ENCODE data around the gene NPFF. TPM values are rescaled to one million over a fixed set of nuclear protein-coding genes. Genes with fewer than 3 reads are reported as not detected.

NPFF gene
- polyA plus RNA-seq, 1 experiment: not detected

DNA sequence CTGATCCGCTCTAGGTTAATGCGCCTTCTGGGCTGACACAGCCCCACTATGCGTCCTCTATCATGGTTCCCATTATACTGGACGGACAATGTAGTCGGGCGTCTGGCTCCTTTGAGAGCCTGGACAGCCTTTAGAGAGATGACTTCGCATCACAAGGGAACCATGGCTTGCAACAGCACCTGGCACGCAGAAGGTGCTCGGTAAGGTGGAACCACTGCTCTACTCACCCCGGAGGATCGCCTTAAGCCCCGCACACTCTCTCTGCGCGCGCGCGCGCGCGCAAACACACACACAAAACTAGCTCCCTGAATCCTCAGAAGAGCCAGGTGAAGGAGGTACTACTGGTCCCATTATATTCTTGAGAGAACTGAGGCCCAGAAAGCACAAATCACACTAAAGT is 15.1 kb downstream of the NPFF start:
- H3K27ac ChIP-seq (ENCODE audit: low read depth, low read length): no peak overlapping the region

DNA sequence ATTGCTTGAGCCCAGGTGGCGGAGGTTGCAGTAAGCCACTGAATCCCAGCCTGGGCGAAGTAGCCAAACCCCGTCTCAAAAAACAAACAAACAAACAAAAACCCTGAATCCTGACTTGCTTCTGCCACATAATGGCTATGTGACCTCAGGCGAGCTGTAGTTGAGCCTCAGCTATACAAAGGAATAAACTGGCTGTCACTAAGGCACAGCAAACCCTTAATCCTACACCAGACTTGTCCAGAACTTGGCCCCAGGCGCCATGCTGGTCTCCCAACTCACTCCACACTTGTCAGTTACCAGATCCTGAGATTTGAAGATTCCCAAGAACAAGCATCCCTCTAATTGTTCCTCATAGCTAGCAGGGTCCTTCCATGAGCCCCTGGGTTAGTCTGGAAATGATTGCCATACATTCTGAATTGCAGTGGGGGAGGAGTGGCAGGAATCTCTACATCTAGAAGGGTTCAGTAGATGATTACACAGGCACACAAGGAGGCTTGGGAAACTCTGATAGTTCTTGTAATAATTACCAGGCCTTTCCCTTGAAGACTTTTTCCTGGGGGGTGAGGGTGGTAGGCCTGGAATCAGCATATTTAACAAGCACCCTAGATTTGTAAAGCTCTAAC is 17.9 kb downstream of the NPFF start:
- CTCF ChIA-PET: interaction anchor here (1.0 to 1.7 kb wide), 2 partner anchors 12 to 144 kb away, joined by 4 to 5 read pairs; no protein-coding TSS in a partner anchor
- Histone ChIP-seq H3K27ac (ENCODE audit: low read depth, low read length) (no peak overlapping the region), H3K27me3 (ENCODE audit: control insufficient read depth, insufficient read depth, low read length) (no peaks in the 10 kb centered on the region), H3K9me3 (ENCODE audit: control insufficient read depth, insufficient read depth, low read length) (no peaks in the 10 kb centered on the region), H3K4me3 (ENCODE audit: low read depth, low read length) (no peak overlapping the region)
- DNase-seq (ENCODE audit: low read depth, low spot score): no peak
- TF ChIP-seq, protein P1, sequence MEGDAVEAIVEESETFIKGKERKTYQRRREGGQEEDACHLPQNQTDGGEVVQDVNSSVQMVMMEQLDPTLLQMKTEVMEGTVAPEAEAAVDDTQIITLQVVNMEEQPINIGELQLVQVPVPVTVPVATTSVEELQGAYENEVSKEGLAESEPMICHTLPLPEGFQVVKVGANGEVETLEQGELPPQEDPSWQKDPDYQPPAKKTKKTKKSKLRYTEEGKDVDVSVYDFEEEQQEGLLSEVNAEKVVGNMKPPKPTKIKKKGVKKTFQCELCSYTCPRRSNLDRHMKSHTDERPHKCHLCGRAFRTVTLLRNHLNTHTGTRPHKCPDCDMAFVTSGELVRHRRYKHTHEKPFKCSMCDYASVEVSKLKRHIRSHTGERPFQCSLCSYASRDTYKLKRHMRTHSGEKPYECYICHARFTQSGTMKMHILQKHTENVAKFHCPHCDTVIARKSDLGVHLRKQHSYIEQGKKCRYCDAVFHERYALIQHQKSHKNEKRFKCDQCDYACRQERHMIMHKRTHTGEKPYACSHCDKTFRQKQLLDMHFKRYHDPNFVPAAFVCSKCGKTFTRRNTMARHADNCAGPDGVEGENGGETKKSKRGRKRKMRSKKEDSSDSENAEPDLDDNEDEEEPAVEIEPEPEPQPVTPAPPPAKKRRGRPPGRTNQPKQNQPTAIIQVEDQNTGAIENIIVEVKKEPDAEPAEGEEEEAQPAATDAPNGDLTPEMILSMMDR (IDR thresholded peaks at IDR 0.05; ENCODE audit: low read depth, low read length): no peak
- POLR2A ChIA-PET: interaction anchor here (0.7 to 1.7 kb wide), 2 partner anchors 12 to 186 kb away, joined by 5 to 10 read pairs; partner anchors contain the start of gene TARBP2

More for the DNA sequence above, 15.1 kb downstream of the NPFF start:
- H3K9me3 ChIP-seq (ENCODE audit: control insufficient read depth, insufficient read depth, low read length): no peaks in the 10 kb centered on the region
- H3K4me3 ChIP-seq (ENCODE audit: low read depth, low read length): peak overlapping the region; percentile 60
- no peak for DNase-seq (ENCODE audit: low read depth, low spot score)
- POLR2A ChIA-PET: interaction anchor here (1.1 to 1.5 kb wide), 4 partner anchors 8 to 20 kb away, joined by 4 to 14 read pairs (median 6); partner anchors contain the start of gene TARBP2
- H3K27me3 ChIP-seq (ENCODE audit: control insufficient read depth, insufficient read depth, low read length): no peaks in the 10 kb centered on the region
- CTCF ChIA-PET: interaction anchor here (0.6 to 1.1 kb wide), 2 partner anchors 170 to 312 kb away, joined by 3 to 5 read pairs; partner anchors contain the start of genes AAAS and ZNF740
- TF ChIP-seq, protein P1 (IDR thresholded peaks at IDR 0.05; ENCODE audit: low read depth, low read length): no peak

DNA sequence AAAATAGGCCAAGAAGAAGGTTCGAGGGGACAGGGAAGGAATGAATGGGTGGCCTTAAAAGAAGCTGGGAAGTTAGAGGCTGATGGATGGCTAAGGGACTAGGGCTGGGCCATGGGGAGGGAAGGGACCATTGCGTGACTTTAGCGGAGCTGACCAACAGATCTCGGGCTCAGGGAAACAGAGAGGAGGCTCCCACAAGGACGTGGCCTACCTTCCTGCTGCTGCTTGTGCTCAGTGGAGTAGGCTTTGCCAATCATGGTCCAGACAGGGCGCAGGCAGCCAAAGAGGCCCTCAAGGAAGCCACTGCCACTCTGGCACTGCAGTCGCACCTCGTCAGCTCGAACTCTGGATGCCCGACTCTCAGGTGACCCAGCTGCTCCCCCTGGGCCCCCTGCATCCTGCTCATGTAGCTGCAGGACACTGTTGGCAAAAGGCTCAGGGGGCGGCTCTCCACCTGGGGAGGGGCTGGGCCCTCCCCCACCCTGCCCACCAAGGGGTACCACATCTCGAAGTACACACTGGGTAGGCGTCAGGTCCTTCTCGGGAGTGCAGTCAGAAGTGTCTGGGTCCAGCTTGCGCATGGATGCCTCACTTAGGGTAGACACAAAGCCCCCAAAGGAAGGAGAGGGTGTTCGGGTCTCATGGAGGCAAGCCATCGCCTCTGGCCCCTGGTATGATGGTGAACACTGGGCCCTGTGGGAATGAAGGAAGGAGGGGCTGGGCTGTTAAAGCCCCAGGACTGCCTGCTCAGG is 20.4 kb downstream of the NPFF start:
- no peak overlapping the region for H3K27ac ChIP-seq (ENCODE audit: low read depth, low read length)
- no peak overlapping the region for H3K4me3 ChIP-seq (ENCODE audit: low read depth, low read length)
- ChIA-PET POLR2A (interaction anchor here (1.0 kb wide), 1 partner anchor 12 kb away, joined by 3 read pairs; the partner anchor contains the start of gene MAP3K12), CTCF (no interaction called here)
- no peaks in the 10 kb centered on the region for H3K27me3 ChIP-seq (ENCODE audit: control insufficient read depth, insufficient read depth, low read length)
- DNase-seq (ENCODE audit: low read depth, low spot score): no peak
- no peaks in the 10 kb centered on the region for H3K9me3 ChIP-seq (ENCODE audit: control insufficient read depth, insufficient read depth, low read length)
- TF ChIP-seq, protein P1 (IDR thresholded peaks at IDR 0.05; ENCODE audit: low read depth, low read length): no peak

DNA sequence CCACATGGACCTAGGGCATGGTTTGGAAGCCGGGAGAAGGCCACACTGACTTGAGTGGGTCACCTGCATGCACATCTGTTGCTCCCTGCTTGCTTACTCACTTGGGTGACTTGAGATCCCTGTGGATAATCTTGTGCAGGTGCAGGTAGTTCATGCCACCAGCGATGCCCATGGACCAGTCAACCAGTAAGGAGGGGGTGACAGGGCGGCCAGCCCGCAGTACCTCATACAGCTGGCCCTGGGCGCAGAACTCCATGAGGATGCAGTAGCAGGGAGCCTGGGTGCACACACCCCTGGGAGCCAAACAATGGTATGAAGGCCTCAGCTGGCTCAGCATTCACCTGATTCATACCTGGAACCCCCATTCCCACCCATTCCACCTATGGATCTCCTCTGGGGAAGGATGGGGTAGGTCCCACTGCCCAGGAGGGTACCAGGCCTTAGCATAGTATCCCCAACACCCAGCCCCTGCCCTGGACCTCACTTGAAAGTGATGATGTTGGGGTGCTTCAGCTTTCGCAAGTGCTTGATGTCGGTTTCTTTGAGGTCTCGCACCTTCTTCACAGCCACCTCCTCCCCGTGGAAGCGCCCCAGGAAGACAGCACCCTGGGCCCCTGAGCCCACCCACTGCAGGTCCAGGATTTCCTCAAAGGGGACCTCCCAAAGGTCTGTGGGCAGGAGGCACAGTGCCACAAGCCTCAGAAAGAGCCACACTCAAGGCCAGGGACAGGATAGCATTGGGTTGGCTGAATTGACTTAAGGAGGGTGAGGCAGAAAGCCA is 21.1 kb downstream of the NPFF start:
- DNase-seq (ENCODE audit: low read depth, low spot score): no peak
- H3K9me3 ChIP-seq (ENCODE audit: control insufficient read depth, insufficient read depth, low read length): no peaks in the 10 kb centered on the region
- no peaks in the 10 kb centered on the region for H3K27me3 ChIP-seq (ENCODE audit: control insufficient read depth, insufficient read depth, low read length)
- TF ChIP-seq, protein P1 (IDR thresholded peaks at IDR 0.05; ENCODE audit: low read depth, low read length): no peak
- ChIA-PET POLR2A (no interaction called here), CTCF (no interaction called here)
- H3K4me3 ChIP-seq (ENCODE audit: low read depth, low read length): no peak overlapping the region
- no peak overlapping the region for H3K27ac ChIP-seq (ENCODE audit: low read depth, low read length)
